GM19468 (cell line): ENCODE data around the gene TIMP3.

Experiments used
- ATAC-seq: cut with Tn5 transposase; IDR thresholded peaks from one replicate; pipeline ENCODE4 v1.9.1; 2021; ENCODE audit warnings: mild to moderate bottlenecking, moderate library complexity, moderate number of reproducible peaks; ENCODE audit not compliant: unreplicated experiment; ENCODE audit errors: extremely low read depth

Gene TIMP3

GRCh38 chr22:32785321-32786026 is 16.0 kb upstream of the TIMP3 start:
- ATAC-seq, result no peak

- no peak for ATAC-seq
Observed at GRCh38 chr22:32786027-32786418, 15.5 kb upstream of the TIMP3 start.

GRCh38 chr22:32788904-32789624 is 12.4 kb upstream of the TIMP3 start:
- no peak for ATAC-seq

- no peak for ATAC-seq
Observed at GRCh38 chr22:32789797-32790620, 11.5 kb upstream of the TIMP3 start.

- ATAC-seq, result no peak
Observed at GRCh38 chr22:32791056-32791455, 10.4 kb upstream of the TIMP3 start.

- ATAC-seq, result no peak
Observed at GRCh38 chr22:32791485-32791884, 10.0 kb upstream of the TIMP3 start.

GRCh38 chr22:32793589-32793988 is 7.9 kb upstream of the TIMP3 start:
- no peak for ATAC-seq

- ATAC-seq, result no peak
Observed at GRCh38 chr22:32794449-32795213, 6.9 kb upstream of the TIMP3 start.

GRCh38 chr22:32795214-32795596 is 6.3 kb upstream of the TIMP3 start:
- no peak for ATAC-seq

GRCh38 chr22:32796865-32797573 is 4.5 kb upstream of the TIMP3 start:
- ATAC-seq, result no peak

- no peak for ATAC-seq
Observed at GRCh38 chr22:32799496-32799895, 2.0 kb upstream of the TIMP3 start.

- no peak for ATAC-seq
Observed at GRCh38 chr22:32800158-32800882, 1.2 kb upstream of the TIMP3 start.

- no peak for ATAC-seq
Observed at GRCh38 chr22:32800994-32801536, 440 bp upstream of the TIMP3 start.

GRCh38 chr22:32802237-32802765 is 796 bp downstream of the TIMP3 start:
- ATAC-seq, result no peak

GRCh38 chr22:32803020-32803737 is 1.7 kb downstream of the TIMP3 start:
- ATAC-seq, result no peak

- ATAC-seq, result no peak
Observed at GRCh38 chr22:32803738-32804435, 2.4 kb downstream of the TIMP3 start.
